ENCODE data around the gene MAD1L1. TPM values are rescaled to one million over a fixed set of nuclear protein-coding genes. Genes with fewer than 3 reads are reported as not detected.

Gene MAD1L1
- total and polyA plus RNA-seq, 10 donors = 47.3 to 118 (median 68.2) TPM

DNA sequence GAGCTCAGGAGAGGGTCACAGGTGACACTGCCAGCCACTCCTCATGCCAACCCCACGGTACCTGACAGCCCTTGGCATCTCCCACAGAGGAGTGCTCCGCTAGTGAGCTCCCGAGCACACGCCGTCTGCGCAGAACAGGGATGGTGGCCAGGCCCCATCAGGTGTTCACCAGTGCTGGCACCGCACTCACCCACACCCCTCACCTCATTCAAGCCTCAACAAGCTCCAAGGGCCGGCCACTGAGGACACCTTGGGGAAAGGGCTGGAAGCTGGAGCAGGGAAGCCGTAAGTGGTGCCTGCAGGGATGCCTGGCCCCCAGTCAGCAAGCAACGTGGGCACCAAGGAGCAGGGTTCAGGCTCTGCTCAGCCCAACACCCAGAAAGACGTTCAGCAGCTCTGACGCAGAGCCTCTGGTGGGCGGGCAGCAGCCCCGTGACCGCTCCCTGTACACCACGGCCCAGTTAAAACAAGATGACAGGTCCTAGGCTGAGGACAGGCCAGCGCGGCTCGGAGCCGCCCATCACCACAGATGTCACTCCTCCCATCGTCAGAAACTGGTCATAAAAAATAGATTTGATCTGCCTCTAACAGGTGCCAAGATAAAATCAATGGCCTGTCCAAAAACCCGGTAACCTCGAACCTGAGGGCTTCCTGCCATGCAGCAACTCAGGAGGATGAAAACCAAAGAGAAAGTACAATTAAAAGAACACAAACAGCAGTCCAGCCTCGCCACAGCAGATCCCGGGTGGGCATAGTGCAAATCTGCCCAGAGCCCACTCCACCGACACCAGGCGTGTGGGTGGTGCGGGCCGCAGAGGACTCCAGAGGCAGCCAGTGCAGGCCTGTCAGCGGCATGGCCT, 275.9 kb downstream of the MAD1L1 start:
- peak; percentile 72 for DNase-seq
- H3K9me3 ChIP-seq = peaks cover 0 to 6% (median under 1%) of the 10 kb centered on the region in 8 donors
- H3K4me3 ChIP-seq = no peak overlapping the region
- TF ChIP-seq POLR2A (IDR thresholded peaks at IDR 0.05) (no peak), POLR2AphosphoS5 (IDR thresholded peaks at IDR 0.05) (peak in 1 of 3 donors; percentile 4)
- no peaks in the 10 kb centered on the region for H3K27me3 ChIP-seq (replicated peaks in 1 of 7)
- peaks cover 0 to 47% (median 5%) of the 10 kb centered on the region in 6 donors for H3K36me3 ChIP-seq
- H3K27ac ChIP-seq = no peak overlapping the region
- H3K4me1 ChIP-seq = peaks cover 0 to 7% (median 0%) of the 10 kb centered on the region in 6 donors
- intact Hi-C loops (cut with DNase I; ENCODE audit: low total_unique reads) = no loop called here
- 88 to 93% (median 91%) methylated on average over 26 to 30 of the region's 30 CpGs for WGBS, 5 donors

DNA sequence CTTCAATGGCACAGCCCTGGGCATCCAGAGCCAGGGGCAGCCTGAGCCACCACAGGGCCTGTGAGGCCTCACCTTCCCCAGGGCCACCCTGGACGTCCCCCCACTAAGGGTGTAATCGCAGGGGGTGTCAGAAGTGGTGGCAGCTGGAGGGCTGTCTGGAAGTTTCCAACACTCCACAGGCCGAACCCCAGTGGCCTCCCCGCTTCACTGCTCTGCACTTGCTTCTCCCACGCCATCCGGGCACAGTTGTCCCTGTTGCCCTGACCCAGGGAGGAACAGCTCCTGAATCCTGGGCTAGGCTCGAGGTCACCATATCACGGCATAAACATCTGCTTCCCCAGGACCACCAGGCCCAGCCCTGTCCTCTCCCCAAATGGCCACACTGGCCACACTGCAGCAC, 276.6 kb downstream of the MAD1L1 start:
- TF ChIP-seq POLR2AphosphoS5 (IDR thresholded peaks at IDR 0.05) (no peak), POLR2A (IDR thresholded peaks at IDR 0.05) (no peak)
- TF ChIP-seq, protein P1, sequence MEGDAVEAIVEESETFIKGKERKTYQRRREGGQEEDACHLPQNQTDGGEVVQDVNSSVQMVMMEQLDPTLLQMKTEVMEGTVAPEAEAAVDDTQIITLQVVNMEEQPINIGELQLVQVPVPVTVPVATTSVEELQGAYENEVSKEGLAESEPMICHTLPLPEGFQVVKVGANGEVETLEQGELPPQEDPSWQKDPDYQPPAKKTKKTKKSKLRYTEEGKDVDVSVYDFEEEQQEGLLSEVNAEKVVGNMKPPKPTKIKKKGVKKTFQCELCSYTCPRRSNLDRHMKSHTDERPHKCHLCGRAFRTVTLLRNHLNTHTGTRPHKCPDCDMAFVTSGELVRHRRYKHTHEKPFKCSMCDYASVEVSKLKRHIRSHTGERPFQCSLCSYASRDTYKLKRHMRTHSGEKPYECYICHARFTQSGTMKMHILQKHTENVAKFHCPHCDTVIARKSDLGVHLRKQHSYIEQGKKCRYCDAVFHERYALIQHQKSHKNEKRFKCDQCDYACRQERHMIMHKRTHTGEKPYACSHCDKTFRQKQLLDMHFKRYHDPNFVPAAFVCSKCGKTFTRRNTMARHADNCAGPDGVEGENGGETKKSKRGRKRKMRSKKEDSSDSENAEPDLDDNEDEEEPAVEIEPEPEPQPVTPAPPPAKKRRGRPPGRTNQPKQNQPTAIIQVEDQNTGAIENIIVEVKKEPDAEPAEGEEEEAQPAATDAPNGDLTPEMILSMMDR (IDR thresholded peaks at IDR 0.05 in 8 of 11, conservative IDR thresholded peaks at IDR 0.05 in 3 of 11) = no peak
- Histone ChIP-seq H3K36me3 (peaks cover 0 to 45% (median 5%) of the 10 kb centered on the region in 6 donors), H3K27me3 (replicated peaks in 1 of 7) (no peaks in the 10 kb centered on the region), H3K9me3 (no peaks in the 10 kb centered on the region), H3K4me1 (peaks cover 0 to 14% (median 6%) of the 10 kb centered on the region in 6 donors), H3K4me3 (no peak overlapping the region), H3K27ac (no peak overlapping the region)
- 81 to 89% (median 87%) methylated on average over 7 to 8 of the region's 8 CpGs for WGBS, 5 donors
- DNase-seq = peak; percentile 55
- intact Hi-C loops (cut with DNase I; ENCODE audit: low total_unique reads) = no loop called here

DNA sequence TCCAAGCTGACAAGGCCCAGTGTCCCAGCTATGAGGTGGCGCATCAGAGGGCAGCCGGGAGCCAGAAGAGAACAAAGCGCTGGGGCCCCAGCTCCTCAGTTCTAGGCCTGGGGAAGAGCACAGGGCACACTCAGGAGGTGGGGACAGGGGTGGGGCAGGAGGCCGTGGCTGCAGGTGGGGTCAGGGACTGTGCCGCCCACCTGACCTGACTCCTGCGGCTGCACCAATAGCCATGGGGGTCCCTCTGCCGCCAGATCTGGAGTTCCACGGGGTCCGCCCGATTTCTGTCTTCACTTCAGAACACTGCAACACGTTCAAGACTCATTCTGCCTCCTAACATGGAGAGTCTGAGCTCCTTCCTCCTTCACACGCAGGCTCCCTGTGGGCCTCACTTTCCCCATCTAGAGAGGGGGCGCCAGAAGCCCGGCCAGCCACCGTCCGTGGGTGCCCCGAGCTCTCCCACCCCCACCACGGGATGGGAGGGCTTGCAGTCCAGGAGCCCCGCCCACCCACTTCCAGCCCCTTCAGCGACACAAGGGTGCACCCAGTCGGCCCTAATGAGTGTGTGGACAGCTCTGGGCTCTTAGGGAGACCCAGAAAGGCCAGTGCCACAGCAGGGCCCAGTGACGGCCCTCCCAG, 278.3 kb downstream of the MAD1L1 start:
- no peaks in the 10 kb centered on the region for H3K27me3 ChIP-seq (replicated peaks in 1 of 7)
- 85 to 93% (median 88%) methylated on average over 17 to 22 of the region's 22 CpGs for WGBS, 5 donors
- intact Hi-C loops (cut with DNase I; ENCODE audit: low total_unique reads) = no loop called here

More for the DNA sequence above, 278.3 kb downstream of the MAD1L1 start:
- TF ChIP-seq POLR2AphosphoS5 (IDR thresholded peaks at IDR 0.05) (no peak), POLR2A (IDR thresholded peaks at IDR 0.05) (no peak)
- TF ChIP-seq, protein P1 (IDR thresholded peaks at IDR 0.05 in 8 of 11, conservative IDR thresholded peaks at IDR 0.05 in 3 of 11) = no peak
- peak; percentile 51 for DNase-seq
- Histone ChIP-seq H3K9me3 (no peaks in the 10 kb centered on the region), H3K36me3 (peaks cover 0 to 48% (median 5%) of the 10 kb centered on the region in 6 donors), H3K4me3 (no peak overlapping the region), H3K4me1 (peaks cover 0 to 29% (median 19%) of the 10 kb centered on the region in 6 donors), H3K27ac (no peak overlapping the region)
